ENCODE data around the gene PSMD12. TPM values are rescaled to one million over a fixed set of nuclear protein-coding genes. Genes with fewer than 3 reads are reported as not detected.
"Not testable (repeated sequence)": the region's sequence is repeated elsewhere in the genome, so short reads cannot be mapped to it uniquely, and the experiment has no call there.

PSMD12 gene
- total RNA-seq, 1 experiment from 2014 or later = 90.5 TPM

DNA sequence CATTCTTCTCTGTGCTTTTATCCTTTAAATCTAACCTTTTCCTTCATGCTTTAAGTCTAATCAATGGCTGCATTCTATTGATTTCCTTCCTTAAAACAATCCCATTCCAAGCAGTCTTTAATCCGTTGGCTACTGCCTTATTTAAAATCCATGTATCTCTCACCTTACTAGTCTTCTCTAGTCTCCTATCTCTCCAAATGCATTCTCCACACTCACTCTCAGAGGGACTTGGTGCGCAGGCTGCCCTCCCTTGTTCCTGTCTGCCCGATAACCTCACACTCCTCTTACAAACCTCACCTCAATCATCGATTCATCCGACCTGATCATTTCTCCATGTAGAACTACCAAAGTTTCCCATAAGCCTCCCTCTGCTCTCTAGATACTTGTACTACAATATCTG, 23.1 kb downstream of the PSMD12 start:
- Histone ChIP-seq H2BK12ac (ENCODE audit: insufficient read length, low read depth, low read length) (no peak overlapping the region), H2BK15ac (ENCODE audit: low read depth, low read length) (no peak overlapping the region), H3K27me3 (ENCODE audit: insufficient read depth, low read length) (no peaks in the 10 kb centered on the region), H2AFZ (ENCODE audit: low read length) (no peak overlapping the region), H3K27ac (ENCODE audit: insufficient read length, low read depth, low read length) (no peak overlapping the region), H3K18ac (ENCODE audit: insufficient read length, low read depth, low read length) (no peak overlapping the region), H3K9me3 (ENCODE audit: control insufficient read depth, low read depth, low read length) (no peaks in the 10 kb centered on the region), H4K20me1 (ENCODE audit: control insufficient read depth, insufficient read depth, insufficient read length) (no peaks in the 10 kb centered on the region), H4K5ac (ENCODE audit: insufficient read length, low read depth, low read length) (no peak overlapping the region), H2BK20ac (ENCODE audit: low read depth, low read length, poor library complexity, severe bottlenecking) (no peak overlapping the region), H4K8ac (replicated peaks; ENCODE audit: insufficient read length, low read depth, low read length) (no peak overlapping the region), H2BK5ac (ENCODE audit: insufficient read length, low read length) (no peak overlapping the region), H3K4me1 (ENCODE audit: insufficient read depth, low read length) (no peaks in the 10 kb centered on the region), H2AK5ac (ENCODE audit: insufficient read length, low read length) (no peak overlapping the region), H3K23ac (ENCODE audit: insufficient read length, low read depth, low read length) (no peak overlapping the region), H3K4ac (ENCODE audit: low read depth, low read length) (no peak overlapping the region), H3K23me2 (ENCODE audit: insufficient read length, low read depth, low read length, poor library complexity, severe bottlenecking) (no peaks in the 10 kb centered on the region), H3K56ac (ENCODE audit: insufficient read length, low read depth, low read length) (no peak overlapping the region), H3K9ac (ENCODE audit: extremely low read depth, insufficient read length, low read length) (no peak overlapping the region), H3K14ac (ENCODE audit: insufficient read depth, low read length) (no peak overlapping the region), H2BK120ac (ENCODE audit: low read depth, low read length, poor library complexity, severe bottlenecking) (no peak overlapping the region), H3T11ph (ENCODE audit: low read length) (no peak overlapping the region), H4K91ac (ENCODE audit: insufficient read length, low read depth, low read length) (no peak overlapping the region), H3K79me1 (ENCODE audit: insufficient read depth, low read depth, low read length, poor library complexity, severe bottlenecking) (no peaks in the 10 kb centered on the region), H3K79me2 (ENCODE audit: insufficient read depth, low read length) (no peaks in the 10 kb centered on the region), H3K4me2 (ENCODE audit: insufficient read depth, insufficient read length, low read length) (no peak overlapping the region)
- Mint-ChIP-seq H3K27ac (peak overlapping the region in 2 of 3 experiments; percentile 2 to 41; a peak in 4 of 7 replicates), H3K4me1 (peaks cover 0 to 2% of the 10 kb centered on the region in 2 experiments; a peak in 1 of 4 replicates), H3K27me3 (ENCODE audit: low read depth) (no peaks in the 10 kb centered on the region), H3K36me3 (ENCODE audit: insufficient read depth in 1 of 3, low read depth in 3 of 3) (peaks cover 47 to 87% (median 83%) of the 10 kb centered on the region in 3 experiments; a peak in 6 of 7 replicates), H3K9me3 (no peaks in the 10 kb centered on the region), H3K4me3 (no peak overlapping the region)
- DNase-seq = no peak
- WGBS (ENCODE audit: extremely low coverage, insufficient read length, low lambda C conversion rate) = 100% methylated on average over 2 of the region's 5 CpGs
- TF ChIP-seq, protein P1, sequence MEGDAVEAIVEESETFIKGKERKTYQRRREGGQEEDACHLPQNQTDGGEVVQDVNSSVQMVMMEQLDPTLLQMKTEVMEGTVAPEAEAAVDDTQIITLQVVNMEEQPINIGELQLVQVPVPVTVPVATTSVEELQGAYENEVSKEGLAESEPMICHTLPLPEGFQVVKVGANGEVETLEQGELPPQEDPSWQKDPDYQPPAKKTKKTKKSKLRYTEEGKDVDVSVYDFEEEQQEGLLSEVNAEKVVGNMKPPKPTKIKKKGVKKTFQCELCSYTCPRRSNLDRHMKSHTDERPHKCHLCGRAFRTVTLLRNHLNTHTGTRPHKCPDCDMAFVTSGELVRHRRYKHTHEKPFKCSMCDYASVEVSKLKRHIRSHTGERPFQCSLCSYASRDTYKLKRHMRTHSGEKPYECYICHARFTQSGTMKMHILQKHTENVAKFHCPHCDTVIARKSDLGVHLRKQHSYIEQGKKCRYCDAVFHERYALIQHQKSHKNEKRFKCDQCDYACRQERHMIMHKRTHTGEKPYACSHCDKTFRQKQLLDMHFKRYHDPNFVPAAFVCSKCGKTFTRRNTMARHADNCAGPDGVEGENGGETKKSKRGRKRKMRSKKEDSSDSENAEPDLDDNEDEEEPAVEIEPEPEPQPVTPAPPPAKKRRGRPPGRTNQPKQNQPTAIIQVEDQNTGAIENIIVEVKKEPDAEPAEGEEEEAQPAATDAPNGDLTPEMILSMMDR (conservative IDR thresholded peaks at IDR 0.05) = no peak

DNA sequence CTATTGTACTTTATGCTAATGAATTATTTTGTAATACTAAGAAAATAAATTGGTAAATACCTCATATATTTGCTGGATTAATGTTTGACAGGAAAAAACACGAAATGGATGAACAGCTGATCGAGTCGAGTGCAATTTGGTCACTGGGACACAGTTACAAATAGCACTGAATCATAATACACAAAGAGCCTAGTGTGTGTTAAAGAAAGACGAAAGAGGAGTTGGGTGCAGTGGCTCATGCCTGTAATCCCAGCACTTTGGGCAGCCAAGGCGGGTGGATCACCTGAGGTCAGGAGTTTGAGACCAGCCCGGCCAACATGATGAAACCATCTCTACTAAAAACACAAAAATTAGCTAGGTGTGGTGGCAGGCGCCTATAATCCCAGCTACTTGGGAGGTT, 28.0 kb downstream of the PSMD12 start:
- not testable (repeated sequence) for H3K56ac ChIP-seq (ENCODE audit: insufficient read length, low read depth, low read length); H3K27me3 Mint-ChIP-seq (ENCODE audit: low read depth); H3K9ac ChIP-seq (ENCODE audit: extremely low read depth, insufficient read length, low read length); H3K4me1 ChIP-seq (ENCODE audit: insufficient read depth, low read length); H3K79me2 ChIP-seq (ENCODE audit: insufficient read depth, low read length); H3K9me3 ChIP-seq (ENCODE audit: control insufficient read depth, low read depth, low read length); H2BK120ac ChIP-seq (ENCODE audit: low read depth, low read length, poor library complexity, severe bottlenecking); H3K4me2 ChIP-seq (ENCODE audit: insufficient read depth, insufficient read length, low read length); H3K14ac ChIP-seq (ENCODE audit: insufficient read depth, low read length); H3T11ph ChIP-seq (ENCODE audit: low read length); DNase-seq; H4K91ac ChIP-seq (ENCODE audit: insufficient read length, low read depth, low read length); H3K79me1 ChIP-seq (ENCODE audit: insufficient read depth, low read depth, low read length, poor library complexity, severe bottlenecking); H2AFZ ChIP-seq (ENCODE audit: low read length); H3K4ac ChIP-seq (ENCODE audit: low read depth, low read length); H4K8ac ChIP-seq (replicated peaks; ENCODE audit: insufficient read length, low read depth, low read length); H3K27me3 ChIP-seq (ENCODE audit: insufficient read depth, low read length); H3K9me3 Mint-ChIP-seq; H4K20me1 ChIP-seq (ENCODE audit: control insufficient read depth, insufficient read depth, insufficient read length); H2BK12ac ChIP-seq (ENCODE audit: insufficient read length, low read depth, low read length); H2BK5ac ChIP-seq (ENCODE audit: insufficient read length, low read length); H3K27ac ChIP-seq (ENCODE audit: insufficient read length, low read depth, low read length); H2AK5ac ChIP-seq (ENCODE audit: insufficient read length, low read length); H2BK15ac ChIP-seq (ENCODE audit: low read depth, low read length); H4K5ac ChIP-seq (ENCODE audit: insufficient read length, low read depth, low read length); H3K23me2 ChIP-seq (ENCODE audit: insufficient read length, low read depth, low read length, poor library complexity, severe bottlenecking); H3K18ac ChIP-seq (ENCODE audit: insufficient read length, low read depth, low read length); H3K23ac ChIP-seq (ENCODE audit: insufficient read length, low read depth, low read length); H2BK20ac ChIP-seq (ENCODE audit: low read depth, low read length, poor library complexity, severe bottlenecking); H3K4me1 Mint-ChIP-seq; H3K4me3 Mint-ChIP-seq
- no CpG with 5 or more reads among the region's 7 CpGs for WGBS (ENCODE audit: extremely low coverage, insufficient read length, low lambda C conversion rate)
- Mint-ChIP-seq H3K36me3 (ENCODE audit: insufficient read depth in 1 of 3, low read depth in 3 of 3) (peaks cover 26 to 43% (median 40%) of the 10 kb centered on the region in 3 experiments; a peak in 6 of 7 replicates), H3K27ac (peak overlapping the region in 1 of 3 experiments; percentile 37; a peak in 1 of 7 replicates)

All from H9 (cell line).